ENCODE data around the gene SLC19A1. TPM values are rescaled to one million over a fixed set of nuclear protein-coding genes. Genes with fewer than 3 reads are reported as not detected.

The SLC19A1 gene
- total RNA-seq, 6 experiments from 2014 or later = 4.5 to 24.5 (median 15.7) TPM

DNA sequence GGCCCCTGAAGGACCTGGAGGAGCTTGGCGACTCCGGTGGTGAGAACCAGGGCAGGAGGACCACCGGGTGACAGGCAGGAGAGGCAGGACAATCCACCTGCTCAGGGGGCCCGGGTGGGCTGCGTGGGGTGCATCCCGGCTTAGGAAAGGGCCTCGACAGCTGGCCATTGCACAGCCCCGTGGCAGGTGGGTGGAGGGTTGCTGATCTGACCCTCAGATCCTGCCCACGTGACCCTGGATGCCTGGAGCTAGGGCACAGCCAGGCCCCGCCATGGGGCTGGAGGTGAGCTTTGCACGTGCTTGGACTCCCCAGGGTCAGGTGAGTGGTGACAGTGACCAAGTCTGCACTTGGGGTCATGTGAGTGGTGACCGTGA, 35.5 kb upstream of the SLC19A1 start:
- H3K9me3 ChIP-seq = no peaks in the 10 kb centered on the region
- H3K27ac ChIP-seq = no peak overlapping the region
- WGBS (ENCODE audit: insufficient coverage, low coverage, low lambda C conversion rate, missing lambda C conversion rate) = 81% methylated on average over 3 of the region's 12 CpGs
- H3K27me3 ChIP-seq = no peaks in the 10 kb centered on the region
- TF ChIP-seq CTCF (IDR thresholded peaks at IDR 0.05) (no peak), POLR2A (IDR thresholded peaks at IDR 0.05) (no peak)
- H3K4me3 ChIP-seq = no peak overlapping the region
- no peak for ATAC-seq
- DNase-seq = peak in 2 of 3 donors; percentile 41 to 45
- intact Hi-C loops (cut with DNase I) = no loop called here
- H3K36me3 ChIP-seq = no peaks in the 10 kb centered on the region
- no peaks in the 10 kb centered on the region for H3K4me1 ChIP-seq

DNA sequence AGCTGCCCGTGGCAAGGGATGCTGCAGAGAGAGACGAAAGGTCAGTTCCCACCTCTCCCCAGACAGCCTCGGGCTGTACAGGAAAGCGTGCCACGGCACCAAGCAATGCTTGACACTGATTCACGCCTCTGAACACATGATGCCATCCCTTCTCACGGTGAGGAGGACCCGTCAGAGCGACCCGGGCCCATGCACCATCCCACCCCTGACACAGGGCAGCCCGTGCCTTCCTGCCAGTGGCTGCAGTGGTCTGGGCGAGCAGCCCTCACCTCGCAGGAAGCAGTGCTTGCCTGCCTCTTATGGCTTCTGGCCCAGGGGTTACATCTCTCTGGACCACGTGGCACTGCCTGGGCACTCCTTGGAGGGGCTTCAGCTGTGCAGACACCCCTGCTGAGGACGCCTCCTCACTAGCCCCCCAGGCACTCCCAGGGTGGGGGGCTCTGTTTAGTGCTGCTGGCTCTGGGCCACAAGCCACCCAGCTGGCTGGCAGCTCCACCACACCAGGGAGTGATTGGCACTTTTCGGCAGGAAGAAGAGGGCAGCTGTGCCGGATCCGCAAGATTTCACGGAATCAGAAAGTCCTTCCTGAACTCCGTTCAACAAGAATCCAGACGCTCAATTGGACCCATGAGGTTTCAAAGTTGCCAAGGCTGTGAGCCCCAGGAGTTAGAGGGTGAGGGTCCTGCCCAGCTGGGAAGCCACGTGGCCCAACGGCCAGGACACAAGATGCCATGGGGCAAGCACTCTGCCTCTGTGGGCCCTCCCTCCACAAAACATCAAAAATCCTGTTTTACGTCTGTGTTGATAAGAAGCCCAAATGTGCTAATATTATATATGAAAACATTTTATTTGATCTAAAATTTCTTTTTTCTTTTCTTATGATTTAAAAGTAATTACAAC, 34.8 kb upstream of the SLC19A1 start:
- Histone ChIP-seq H3K27me3 (no peaks in the 10 kb centered on the region), H3K27ac (no peak overlapping the region), H3K4me3 (no peak overlapping the region), H3K9me3 (no peaks in the 10 kb centered on the region), H3K36me3 (no peaks in the 10 kb centered on the region), H3K4me1 (no peaks in the 10 kb centered on the region)
- DNase-seq = peak in 2 of 3 donors; percentile 30 to 37
- WGBS (ENCODE audit: insufficient coverage, low coverage, low lambda C conversion rate, missing lambda C conversion rate) = 56% methylated on average over 7 of the region's 24 CpGs
- TF ChIP-seq POLR2A (IDR thresholded peaks at IDR 0.05) (no peak), CTCF (IDR thresholded peaks at IDR 0.05) (no peak)
- intact Hi-C loops (cut with DNase I) = no loop called here
- ATAC-seq = no peak

GRCh38 chr21:45575993-45576837, 34.0 kb upstream of the SLC19A1 start:
- no peaks in the 10 kb centered on the region for H3K4me1 ChIP-seq
- H3K4me3 ChIP-seq = no peak overlapping the region
- no peak for TF ChIP-seq CTCF (IDR thresholded peaks at IDR 0.05)
- no peak for TF ChIP-seq POLR2A (IDR thresholded peaks at IDR 0.05)
- H3K27ac ChIP-seq = no peak overlapping the region
- H3K27me3 ChIP-seq = no peaks in the 10 kb centered on the region
- WGBS (ENCODE audit: insufficient coverage, low coverage, low lambda C conversion rate, missing lambda C conversion rate) = 68% methylated on average over 10 of the region's 21 CpGs
- H3K36me3 ChIP-seq = no peaks in the 10 kb centered on the region
- DNase-seq = peak in 2 of 3 donors; percentile 34 to 38
- intact Hi-C loops (cut with DNase I) = no loop called here
- no peak for ATAC-seq
- no peaks in the 10 kb centered on the region for H3K9me3 ChIP-seq

GRCh38 chr21:45575304-45575992, 33.2 kb upstream of the SLC19A1 start:
- Histone ChIP-seq H3K27ac (no peak overlapping the region), H3K4me3 (no peak overlapping the region), H3K36me3 (no peaks in the 10 kb centered on the region), H3K4me1 (no peaks in the 10 kb centered on the region), H3K9me3 (no peaks in the 10 kb centered on the region), H3K27me3 (no peaks in the 10 kb centered on the region)
- no peak for TF ChIP-seq POLR2A (IDR thresholded peaks at IDR 0.05)
- no peak for TF ChIP-seq CTCF (IDR thresholded peaks at IDR 0.05)
- WGBS (ENCODE audit: insufficient coverage, low coverage, low lambda C conversion rate, missing lambda C conversion rate) = 69% methylated on average over 16 of the region's 26 CpGs
- ATAC-seq = no peak
- peak in 2 of 3 donors; percentile 17 to 39 for DNase-seq
- intact Hi-C loops (cut with DNase I) = no loop called here

All from right lobe of liver (tissue), 6 donors.